ENCODE data around the gene MTR.

MTR gene

DNA sequence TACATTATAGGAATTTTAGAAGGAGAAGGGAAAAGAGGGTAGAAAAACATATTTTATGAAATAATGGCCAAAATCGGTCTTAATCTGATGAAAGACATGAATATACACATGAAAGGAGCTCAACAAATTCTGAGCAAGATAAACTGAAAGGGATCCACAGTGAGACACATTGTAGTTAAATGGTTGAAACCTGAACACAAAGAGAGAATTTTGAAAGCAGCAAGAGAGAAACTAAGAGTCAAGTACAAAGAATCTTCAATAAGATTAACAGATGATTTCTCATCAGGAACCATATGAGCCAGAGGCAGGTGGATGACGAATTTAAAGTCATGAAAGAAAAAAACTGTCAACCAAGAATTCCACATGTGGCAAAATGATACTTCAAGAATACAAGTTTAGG, 15.8 kb upstream of the MTR start:
- DNase-seq: no peak

DNA sequence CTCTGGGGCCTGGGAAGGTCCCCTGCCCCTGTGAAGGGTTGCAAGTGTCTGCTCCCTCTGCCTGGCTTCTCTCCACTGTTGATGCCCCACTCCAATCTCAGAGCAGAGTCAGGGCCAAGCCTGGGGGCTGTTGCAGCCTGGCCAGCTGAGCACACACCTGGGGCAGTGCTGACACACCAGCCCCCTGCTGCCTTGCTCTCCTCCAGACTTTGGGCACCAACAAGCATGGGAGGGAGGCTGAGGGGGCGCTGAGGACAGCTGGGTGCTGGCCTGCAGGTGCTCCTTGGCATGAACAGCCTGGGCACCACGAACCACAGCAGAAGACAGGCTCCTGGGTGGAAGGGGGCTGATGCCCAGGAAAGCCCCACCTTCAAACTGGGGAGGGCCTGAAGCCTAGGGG, 9.6 kb upstream of the MTR start:
- no peak for DNase-seq

GRCh38 chr1:236786453-236786852, 8.6 kb upstream of the MTR start:
- DNase-seq: no peak

DNA sequence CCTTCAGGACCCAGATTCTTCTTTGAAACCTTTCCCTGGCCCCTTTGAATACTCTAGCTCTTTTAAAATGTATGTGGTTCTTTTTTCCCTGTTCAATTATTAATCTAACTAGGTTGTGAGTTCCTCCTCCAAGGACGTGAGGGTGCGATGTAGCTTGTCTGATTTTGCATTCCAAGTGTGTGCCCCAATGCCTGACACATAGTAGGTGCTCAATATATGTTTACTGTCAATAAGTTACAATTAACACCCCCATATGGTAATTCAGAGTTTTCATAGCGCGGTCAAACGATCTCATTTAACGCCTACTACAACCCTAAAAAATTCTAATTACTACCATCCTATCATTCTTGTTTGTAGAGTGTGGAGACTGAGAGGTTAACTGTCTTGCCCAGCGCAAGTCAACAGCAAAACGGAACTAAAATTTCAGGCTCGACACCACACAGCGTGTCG, 482 bp upstream of the MTR start:
- no peak for DNase-seq

- DNase-seq: peak; percentile 36
Observed at GRCh38 chr1:236795757-236796667, 920 bp downstream of the MTR start.

DNA sequence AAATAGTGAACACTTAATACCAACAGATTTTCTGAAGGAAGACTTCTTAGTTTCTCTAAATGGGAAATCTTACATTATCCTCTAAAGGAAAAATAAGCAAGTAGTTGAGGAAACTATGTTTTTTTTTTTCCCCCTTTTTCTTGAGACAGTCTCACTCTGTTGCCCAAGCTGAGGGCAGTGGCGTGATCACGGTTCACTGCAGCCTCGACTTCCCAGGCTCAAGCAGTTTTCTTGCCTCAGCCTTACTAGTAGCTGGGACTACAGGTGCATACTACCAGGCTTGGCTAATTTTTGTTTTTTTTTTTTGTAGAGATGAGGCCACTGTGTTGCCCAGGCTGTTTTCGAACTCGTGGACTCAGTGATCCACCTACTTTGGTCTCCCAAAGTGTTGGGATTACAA, 3.9 kb downstream of the MTR start:
- no peak for DNase-seq

DNA sequence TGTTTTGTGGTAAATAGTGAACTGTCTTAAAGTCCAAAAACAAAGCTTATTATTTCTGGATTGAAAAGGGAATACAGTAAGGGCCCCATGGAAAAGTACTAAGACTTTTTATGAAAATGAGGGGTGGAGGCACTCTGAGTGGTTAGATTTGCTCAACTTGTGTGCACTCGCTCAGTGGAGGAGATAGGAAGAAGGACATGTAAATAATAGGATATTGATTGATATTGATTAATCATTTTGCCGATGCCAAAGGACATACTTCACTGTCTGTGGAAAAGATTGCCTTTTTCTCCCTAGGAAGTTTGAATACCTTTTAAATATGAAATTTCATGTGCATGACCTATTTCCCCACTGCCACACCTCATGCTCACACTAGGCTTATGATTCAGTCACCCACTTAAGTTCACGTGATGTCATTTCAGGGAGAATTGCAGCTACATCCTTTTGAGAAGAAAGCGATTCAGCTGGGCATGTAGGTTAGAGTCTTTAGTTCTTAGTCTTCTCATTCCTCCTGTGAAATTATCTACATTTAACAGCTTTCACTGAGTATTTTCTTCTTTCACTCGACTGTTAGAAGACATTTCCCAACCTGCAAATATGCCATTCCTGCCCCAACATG, 5.0 kb downstream of the MTR start:
- DNase-seq: no peak

- no peak for DNase-seq
Observed at GRCh38 chr1:236800623-236801022, 5.5 kb downstream of the MTR start.

DNA sequence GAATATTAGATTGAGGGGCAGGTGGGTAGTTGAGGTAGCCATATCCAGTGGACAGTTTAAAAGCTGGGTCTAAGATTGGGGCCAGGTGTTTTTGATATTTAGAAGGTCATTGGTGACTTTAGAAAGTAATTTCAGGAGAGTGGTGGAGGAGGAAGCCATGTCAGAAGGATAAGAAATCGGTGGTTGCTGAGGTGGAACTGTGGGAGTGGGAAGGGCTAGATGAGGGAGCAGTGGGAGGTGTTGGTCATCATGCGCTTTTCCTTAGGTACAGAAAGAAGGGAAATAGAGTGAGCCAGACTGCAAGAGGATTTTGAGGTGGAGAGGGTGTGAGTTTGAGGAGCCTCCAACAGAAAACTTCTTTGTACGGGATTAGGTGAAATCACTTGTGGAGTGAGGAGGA, 7.2 kb downstream of the MTR start:
- no peak for DNase-seq

GRCh38 chr1:236806634-236807033, 11.5 kb downstream of the MTR start:
- DNase-seq: no peak

DNA sequence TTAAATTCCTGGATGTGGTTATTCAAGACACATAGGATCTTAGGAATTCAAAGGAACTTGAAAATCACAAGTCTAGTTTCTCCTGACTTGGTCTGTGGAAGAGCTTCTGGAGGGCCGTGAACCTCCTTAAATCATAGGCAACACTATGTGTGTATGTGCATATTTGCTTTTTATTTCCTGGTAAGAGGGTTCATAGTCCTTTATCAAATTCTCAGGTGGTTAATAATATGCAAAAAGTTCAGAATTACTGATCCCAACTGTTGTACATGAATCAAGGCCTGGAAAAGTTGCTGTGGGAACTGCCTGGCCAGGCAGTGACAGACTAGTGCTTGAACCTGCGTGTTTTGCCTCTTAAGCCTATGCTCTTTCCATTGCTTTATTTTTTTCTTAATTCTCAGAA, 12.9 kb downstream of the MTR start:
- DNase-seq: no peak

- DNase-seq: no peak
Observed at GRCh38 chr1:236808564-236809130, 13.6 kb downstream of the MTR start.

GRCh38 chr1:236809148-236809547, 14.1 kb downstream of the MTR start:
- DNase-seq: no peak

- DNase-seq: no peak
Observed at GRCh38 chr1:236810018-236810417, 14.9 kb downstream of the MTR start.

DNA sequence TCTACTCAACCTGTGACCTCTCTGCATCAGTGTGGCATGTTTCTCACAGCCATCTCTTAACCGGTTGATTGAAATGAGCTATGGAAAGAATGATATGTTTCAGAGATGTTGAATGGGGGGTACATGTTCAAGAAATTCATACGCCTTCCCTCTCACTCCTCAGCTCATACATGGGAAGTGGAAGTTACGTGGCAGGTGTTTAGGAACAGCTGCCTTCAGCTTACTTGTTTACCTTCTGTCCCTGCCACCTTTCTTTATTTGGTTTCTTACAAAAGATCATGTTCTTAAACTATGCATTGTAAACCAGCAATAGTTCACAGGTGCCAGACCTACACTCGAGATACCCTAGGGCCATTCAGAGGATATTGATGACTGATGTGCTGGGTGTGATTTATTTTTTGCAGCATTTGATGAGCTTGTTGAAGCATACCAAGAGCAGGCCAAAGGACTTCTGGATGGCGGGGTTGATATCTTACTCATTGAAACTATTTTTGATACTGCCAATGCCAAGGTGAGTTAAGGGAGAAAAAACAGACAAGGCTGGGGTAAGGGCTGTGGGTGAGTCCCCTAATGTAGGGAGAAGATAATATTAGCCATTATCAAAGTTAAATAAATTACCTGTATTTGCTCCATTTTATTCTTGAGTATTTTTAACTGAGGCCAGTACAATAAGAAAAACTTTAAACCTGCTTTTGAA, 17.4 kb downstream of the MTR start:
- no peak for DNase-seq

DNA sequence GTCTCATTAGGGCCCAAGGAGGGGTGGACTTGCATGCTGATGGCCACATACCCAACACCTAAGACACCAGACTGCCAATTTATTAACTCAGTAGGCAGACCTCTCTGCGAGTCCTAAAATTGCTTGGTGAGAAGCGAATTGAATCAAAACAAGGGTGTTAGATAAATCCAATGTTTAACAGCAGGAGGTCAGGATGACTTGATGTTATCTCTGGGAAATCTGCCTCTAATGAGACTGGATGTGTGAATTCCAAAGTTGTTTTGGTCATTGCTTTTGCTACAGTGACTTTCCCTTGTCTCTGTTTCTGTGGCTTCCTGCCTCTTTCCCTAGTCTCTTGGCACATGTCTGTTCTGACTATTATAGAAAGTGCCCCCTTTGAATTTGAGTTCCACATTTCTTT, 20.8 kb downstream of the MTR start:
- DNase-seq: no peak

GRCh38 chr1:236819856-236820255, 24.8 kb downstream of the MTR start:
- DNase-seq: no peak

GRCh38 chr1:236821091-236821627, 26.1 kb downstream of the MTR start:
- no peak for DNase-seq

GRCh38 chr1:236823559-236823958, 28.5 kb downstream of the MTR start:
- no peak for DNase-seq

DNA sequence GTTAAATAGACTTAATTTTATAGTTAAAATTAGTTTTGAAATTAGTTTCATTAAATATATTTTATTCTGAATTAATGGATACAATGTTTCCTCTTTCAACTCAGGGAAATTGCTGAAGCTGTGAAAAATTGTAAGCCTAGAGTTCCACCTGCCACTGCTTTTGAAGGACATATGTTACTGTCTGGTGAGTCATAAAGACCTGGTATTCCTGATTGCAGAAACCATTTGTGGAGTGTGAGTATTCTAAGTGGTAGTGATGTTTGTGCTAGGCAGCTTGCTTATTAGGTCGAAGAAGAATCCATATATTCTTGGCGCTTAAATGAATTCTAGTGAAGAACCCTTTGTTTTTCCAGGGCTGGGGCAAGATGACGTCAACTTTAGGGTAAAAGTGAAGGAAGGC, 34.0 kb downstream of the MTR start:
- DNase-seq: no peak

DNA sequence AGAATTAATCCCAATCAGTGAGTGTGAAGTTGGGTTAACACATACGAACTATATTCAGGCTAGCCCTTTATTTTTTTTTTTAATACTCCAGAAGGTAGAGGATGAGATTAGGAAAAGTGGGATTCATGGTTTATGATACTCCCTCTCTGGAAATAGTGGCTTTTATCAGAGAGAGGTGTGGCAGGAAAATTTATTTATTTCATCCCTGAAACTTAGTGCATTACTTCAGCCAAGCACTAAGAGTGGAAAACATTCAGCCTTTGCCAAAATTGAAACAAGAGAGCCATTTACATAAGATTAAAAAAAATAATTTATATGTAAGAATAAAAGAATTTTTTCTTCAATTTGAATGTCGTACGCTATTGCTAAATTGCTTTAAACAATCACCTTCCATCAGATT, 35.0 kb downstream of the MTR start:
- DNase-seq: no peak

DNA sequence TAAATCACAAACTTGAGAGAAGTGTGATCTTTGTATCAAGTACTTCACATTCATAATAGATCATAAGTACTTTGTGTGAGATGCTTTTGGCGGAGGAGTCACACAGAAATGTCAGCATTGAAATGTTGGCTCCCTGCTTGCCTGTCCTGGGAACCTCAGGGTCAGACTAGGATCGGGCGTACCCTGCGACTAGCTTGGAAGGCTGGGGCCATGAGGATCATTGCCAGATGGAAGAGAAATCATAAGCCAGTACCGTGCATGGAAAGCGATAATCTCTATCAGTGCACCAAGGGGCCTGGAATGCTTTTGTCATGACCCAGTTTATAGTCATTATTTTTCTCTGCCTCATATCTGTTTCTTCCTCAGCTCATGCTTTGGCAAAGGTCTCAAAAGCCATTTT, 35.5 kb downstream of the MTR start:
- DNase-seq: no peak

DNA sequence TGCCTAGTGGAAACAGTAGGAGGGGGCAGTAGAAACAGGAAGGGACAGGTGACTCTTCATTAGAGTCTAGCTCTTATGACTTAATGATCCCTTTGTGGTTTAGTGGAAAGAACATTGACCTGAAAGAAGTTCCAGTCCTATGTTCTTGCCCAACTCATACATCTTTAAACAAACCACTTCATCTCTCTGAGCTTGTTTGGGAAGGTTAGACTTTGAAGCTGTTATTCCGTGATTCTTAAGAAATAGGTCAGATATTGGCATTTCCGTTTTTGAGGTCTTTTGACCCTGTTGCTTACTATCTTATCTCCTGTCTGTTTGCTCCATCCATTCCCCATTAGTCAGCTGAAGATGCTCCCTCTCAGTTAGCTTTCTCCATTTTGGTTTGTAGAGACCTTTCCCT, 38.5 kb downstream of the MTR start:
- DNase-seq: no peak
